ENCODE measurements around the gene BCR. TPM values are rescaled to one million over a fixed set of nuclear protein-coding genes. Genes with fewer than 3 reads are reported as not detected.
A peak's percentile ranks its signal among the peaks of the same experiment; 100 is the strongest.

Gene BCR
- total and polyA plus RNA-seq, 2 of the 13 experiments (the other 11 are each of a cell fraction or from before 2014, with no cell fraction given): 19.9 to 33.6 TPM

DNA sequence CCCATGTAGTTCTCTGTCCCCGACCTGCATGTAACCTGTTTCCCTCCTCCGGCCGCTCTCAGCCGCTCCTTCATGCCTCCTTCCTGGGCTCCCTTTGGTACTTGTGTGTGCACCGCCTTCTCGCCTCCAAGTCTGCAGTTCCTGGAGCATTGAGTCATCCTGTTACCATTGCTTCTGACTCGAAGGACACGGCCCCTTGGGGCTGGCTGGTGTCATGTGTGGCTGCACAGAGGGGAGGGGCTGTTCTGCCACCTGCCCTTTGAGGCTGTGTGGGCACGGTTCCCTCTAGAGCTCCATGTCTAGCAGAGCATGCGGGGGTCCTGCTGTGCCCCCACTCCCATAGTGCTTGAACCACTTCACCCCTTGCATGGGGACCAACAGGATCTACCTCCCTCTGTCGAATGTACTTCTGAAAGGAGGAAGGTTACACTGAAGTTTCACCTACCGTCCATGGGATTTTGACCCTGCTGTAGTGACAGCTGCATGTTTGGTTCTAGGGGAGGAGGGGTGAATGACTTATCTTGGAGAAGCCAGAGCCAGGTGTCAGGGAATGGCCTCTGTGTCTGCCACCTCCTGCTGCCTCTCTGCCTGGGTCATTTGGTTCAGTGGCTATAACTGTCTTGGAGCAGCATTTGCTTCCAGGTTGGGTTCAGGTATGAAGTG, 39.6 kb downstream of the BCR start:
- peaks cover 85% of the 10 kb centered on the region for H3K4me1 ChIP-seq (ENCODE audit: insufficient read depth, low read length)
- no peaks in the 10 kb centered on the region for H3K27me3 ChIP-seq (ENCODE audit: control insufficient read depth in 1 of 2, insufficient read depth in 2 of 2, low read length in 2 of 2)
- no peaks in the 10 kb centered on the region for H3K9me3 ChIP-seq (ENCODE audit: low read length)
- H3K4me2 ChIP-seq (ENCODE audit: low read depth, low read length): no peak overlapping the region
- no peak overlapping the region for H3K4me3 ChIP-seq (replicated peaks in 1 of 3; ENCODE audit: insufficient read depth in 1 of 3, low read depth in 2 of 3, low read length in 3 of 3)
- intact Hi-C loops (cut with micrococcal nuclease; ENCODE audit: unreplicated experiment): loop anchor here (5.0 kb wide), 1 partner anchor 32 kb away; no protein-coding TSS in a partner anchor
- H3K79me2 ChIP-seq (ENCODE audit: insufficient read depth, low read length): peaks cover 85% of the 10 kb centered on the region
- no peak overlapping the region for H2AFZ ChIP-seq (ENCODE audit: low read length)
- in situ Hi-C loops (cut with HindIII; ENCODE audit: extremely low pct_ligation_motif_present, low pct_unique_long_range_greater_than_20kb): loop anchor here (5.0 kb wide), 1 partner anchor 38 kb away; the partner anchor contains the start of gene BCR
- TF ChIP-seq, protein P1, sequence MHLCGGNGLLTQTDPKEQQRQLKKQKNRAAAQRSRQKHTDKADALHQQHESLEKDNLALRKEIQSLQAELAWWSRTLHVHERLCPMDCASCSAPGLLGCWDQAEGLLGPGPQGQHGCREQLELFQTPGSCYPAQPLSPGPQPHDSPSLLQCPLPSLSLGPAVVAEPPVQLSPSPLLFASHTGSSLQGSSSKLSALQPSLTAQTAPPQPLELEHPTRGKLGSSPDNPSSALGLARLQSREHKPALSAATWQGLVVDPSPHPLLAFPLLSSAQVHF (CRISPR knock-in tag; IDR thresholded peaks at IDR 0.05): no peak
- TF ChIP-seq CENPT (CRISPR knock-in tag; IDR thresholded peaks at IDR 0.05; ENCODE audit: low read depth) (0 out of 2 replicates have a peak, but pooled peaks have one; percentile 32), STAT6 (CRISPR knock-in tag; IDR thresholded peaks at IDR 0.05; ENCODE audit: borderline replicate concordance) (no peak)
- CTCF ChIA-PET (ENCODE audit: low intra/inter-chr PET ratio, low total read pairs): no interaction called here
- no TSS peak for BruUV-seq (replicated peaks)
- no peak overlapping the region for H3K27ac ChIP-seq (ENCODE audit: extremely low read length, insufficient read depth, low read length)
- 89% methylated on average over 12 of the region's 12 CpGs for WGBS (ENCODE audit: low lambda C conversion rate)
- DNase-seq (ENCODE audit: low spot score) (no peak), FAIRE-seq (no peak), ATAC-seq (no peak)
- H3K36me3 ChIP-seq (replicated peaks in 1 of 2; ENCODE audit: control insufficient read depth in 1 of 2, insufficient read depth in 2 of 2, low read length in 2 of 2): no peaks in the 10 kb centered on the region; a peak in 4 of 5 replicates
- POLR2A ChIA-PET: no interaction called here
- H3K9ac ChIP-seq (ENCODE audit: insufficient read depth, low read depth, low read length): no peak overlapping the region
- peaks cover 52% of the 10 kb centered on the region for H4K20me1 ChIP-seq (ENCODE audit: insufficient read depth, low read length)
